Stomach smooth muscle (tissue), 2 donors: ENCODE results near the gene SIGLEC8.
A peak's percentile ranks its signal among the peaks of the same experiment; 100 is the strongest.
"Not testable (repeated sequence)": the region's sequence is repeated elsewhere in the genome, so short reads cannot be mapped to it uniquely, and the experiment has no call there.

ENCODE experiments used
- H3K27ac ChIP-seq: one replicate; pipeline ENCODE4 v1.7.0; 2013; ENCODE audit warnings: mild to moderate bottlenecking, low read length, inconsistent platforms
- H3K27me3 ChIP-seq, 2 donors: one replicate each; pipeline ENCODE4 v1.7.0; 2013; ENCODE audit warnings: low read length in 2 of 2; ENCODE audit not compliant: insufficient read depth in 2 of 2, control insufficient read depth in 1 of 2
- H3K36me3 ChIP-seq, 2 donors: one replicate each; pipeline ENCODE4 v1.7.0; 2013; ENCODE audit warnings: low read length in 2 of 2; ENCODE audit not compliant: control insufficient read depth in 2 of 2, insufficient read depth in 2 of 2
- H3K4me1 ChIP-seq: one replicate; pipeline ENCODE4 v1.7.0; 2013; ENCODE audit warnings: low read length; ENCODE audit not compliant: control insufficient read depth, insufficient read depth
- H3K4me3 ChIP-seq, 2 donors: one replicate each; pipeline ENCODE4 v1.7.0; 2013; ENCODE audit warnings: low read length in 2 of 2
- H3K9ac ChIP-seq, 2 donors: one replicate each; pipeline ENCODE4 v1.7.0; 2013; ENCODE audit warnings: low read length in 2 of 2, mild to moderate bottlenecking in 1 of 2
- H3K9me3 ChIP-seq, 2 donors: one replicate each; pipeline ENCODE4 v1.7.0; 2013; ENCODE audit warnings: low read length in 2 of 2; ENCODE audit not compliant: control insufficient read depth in 2 of 2
- donor health status: healthy.
- donor health status: Pancreatic carcinoma.

SIGLEC8 gene

GRCh38 chr19:51461723-51462161 lies 3.5 kb upstream of the SIGLEC8 start:
- no peak overlapping the region for H3K27ac ChIP-seq
- H3K4me3 ChIP-seq = no peak overlapping the region
- H3K27me3 ChIP-seq = peaks cover 20 to 28% of the 10 kb centered on the region in 2 donors

GRCh38 chr19:51460164-51460992 lies 2.1 kb upstream of the SIGLEC8 start:
- H3K27me3 ChIP-seq = peaks cover 14 to 28% of the 10 kb centered on the region in 2 donors
- H3K9me3 ChIP-seq = no peaks in the 10 kb centered on the region
- no peak overlapping the region for H3K9ac ChIP-seq
- no peaks in the 10 kb centered on the region for H3K4me1 ChIP-seq
- H3K27ac ChIP-seq = no peak overlapping the region
- no peaks in the 10 kb centered on the region for H3K36me3 ChIP-seq
- peak overlapping the region in 1 of 2 donors; percentile 40 for H3K4me3 ChIP-seq

More at GRCh38 chr19:51461723-51462161, 3.5 kb upstream of the SIGLEC8 start:
- H3K9me3 ChIP-seq = no peaks in the 10 kb centered on the region
- H3K4me1 ChIP-seq = no peaks in the 10 kb centered on the region
- H3K36me3 ChIP-seq = no peaks in the 10 kb centered on the region
- H3K9ac ChIP-seq = no peak overlapping the region

GRCh38 chr19:51458899-51459505 lies 748 bp upstream of the SIGLEC8 start:
- H3K27me3 ChIP-seq = peaks cover 14 to 25% of the 10 kb centered on the region in 2 donors
- no peak overlapping the region for H3K4me3 ChIP-seq
- H3K4me1 ChIP-seq = no peaks in the 10 kb centered on the region
- H3K36me3 ChIP-seq = no peaks in the 10 kb centered on the region
- no peak overlapping the region for H3K27ac ChIP-seq
- H3K9ac ChIP-seq = no peak overlapping the region
- H3K9me3 ChIP-seq = no peaks in the 10 kb centered on the region

DNA sequence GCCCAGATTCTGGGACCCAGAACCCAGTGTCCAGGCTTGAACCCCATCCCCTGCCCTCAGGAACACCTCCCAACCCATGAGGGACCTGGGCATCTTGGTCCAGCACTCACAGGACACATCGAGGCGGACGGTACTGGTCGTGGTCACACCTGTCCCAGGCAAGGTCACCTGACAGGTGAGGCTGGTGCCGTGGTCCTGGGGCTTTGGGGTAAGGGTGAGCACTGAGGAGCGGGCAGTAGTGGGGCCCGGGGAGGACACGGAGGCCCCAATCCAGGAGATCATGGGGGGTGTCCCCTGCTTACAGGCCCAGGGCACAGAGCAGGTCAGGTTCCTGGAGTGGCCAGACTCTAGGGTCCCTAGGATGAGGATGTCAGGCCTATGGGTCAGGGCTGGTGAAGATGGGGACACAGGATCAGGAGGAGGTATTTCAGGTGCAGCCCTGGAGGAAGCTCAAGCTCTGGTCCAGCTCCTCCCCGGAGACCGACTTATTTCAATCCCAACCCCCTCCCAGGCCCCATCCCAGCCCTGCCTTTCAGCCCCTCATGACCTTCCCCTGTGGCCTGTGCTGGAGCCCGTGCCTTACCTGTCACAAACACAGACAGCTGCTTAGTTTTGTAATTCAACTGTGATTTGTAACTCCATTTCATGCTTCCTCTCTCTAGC lies 772 bp downstream of the SIGLEC8 start:
- Histone ChIP-seq H3K27ac (no peak overlapping the region), H3K27me3 (peaks cover 9 to 18% of the 10 kb centered on the region in 2 donors), H3K9ac (no peak overlapping the region), H3K36me3 (no peaks in the 10 kb centered on the region), H3K4me3 (no peak overlapping the region), H3K9me3 (no peaks in the 10 kb centered on the region), H3K4me1 (no peaks in the 10 kb centered on the region)

DNA sequence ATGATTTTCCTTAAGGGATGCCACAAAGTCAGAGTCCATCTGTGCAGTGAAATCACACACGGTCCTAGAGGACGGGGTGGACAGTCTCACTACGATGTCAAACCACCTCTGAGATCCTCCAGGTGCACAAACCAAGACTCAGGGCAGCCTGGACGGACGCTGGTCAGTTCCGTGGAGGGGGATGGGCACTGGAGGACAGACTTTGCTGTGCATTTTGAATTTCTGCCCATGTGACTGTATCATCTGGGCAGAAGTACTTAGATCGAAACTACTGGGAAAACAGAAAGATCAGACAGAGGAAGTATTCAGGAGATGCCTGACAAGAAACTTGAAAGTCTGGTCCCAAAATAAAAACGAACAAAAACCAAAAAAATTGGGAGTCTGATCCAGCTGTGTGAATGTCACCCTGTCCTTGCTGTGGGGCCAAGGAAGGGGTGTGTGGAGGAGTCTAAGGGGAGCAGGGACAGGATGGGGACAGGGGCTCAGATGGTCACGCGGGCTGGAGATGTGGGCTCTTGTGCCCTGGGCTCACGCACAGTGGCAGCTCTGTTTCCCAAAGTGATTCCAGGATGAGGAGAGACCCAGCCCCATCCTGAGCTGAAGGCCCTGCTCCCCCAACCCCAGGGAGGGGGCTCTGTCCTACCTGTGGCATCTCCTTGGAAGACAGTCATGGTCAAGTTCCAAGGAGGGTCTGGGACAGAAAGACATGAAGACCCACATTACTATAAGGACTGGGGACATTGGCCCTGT lies 1.5 kb downstream of the SIGLEC8 start:
- H3K36me3 ChIP-seq = no peaks in the 10 kb centered on the region
- H3K9ac ChIP-seq = no peak overlapping the region
- H3K27ac ChIP-seq = no peak overlapping the region
- H3K4me3 ChIP-seq = no peak overlapping the region
- no peaks in the 10 kb centered on the region for H3K9me3 ChIP-seq
- H3K27me3 ChIP-seq = peaks cover 5 to 14% of the 10 kb centered on the region in 2 donors
- H3K4me1 ChIP-seq = no peaks in the 10 kb centered on the region

- H3K9me3 ChIP-seq = no peaks in the 10 kb centered on the region
- no peak overlapping the region for H3K4me3 ChIP-seq
- H3K27me3 ChIP-seq = peaks cover 6 to 12% of the 10 kb centered on the region in 2 donors
- H3K36me3 ChIP-seq = no peaks in the 10 kb centered on the region
- H3K4me1 ChIP-seq = no peaks in the 10 kb centered on the region
- H3K9ac ChIP-seq = no peak overlapping the region
- H3K27ac ChIP-seq = no peak overlapping the region
These were observed 7.4 kb downstream of the SIGLEC8 start for GRCh38 chr19:51450730-51451307.

GRCh38 chr19:51448411-51449016 lies 9.7 kb downstream of the SIGLEC8 start:
- H3K27me3 ChIP-seq = peaks cover 6 to 12% of the 10 kb centered on the region in 2 donors
- no peak overlapping the region for H3K4me3 ChIP-seq
- no peaks in the 10 kb centered on the region for H3K9me3 ChIP-seq
- H3K9ac ChIP-seq = no peak overlapping the region
- no peak overlapping the region for H3K27ac ChIP-seq
- no peaks in the 10 kb centered on the region for H3K36me3 ChIP-seq
- H3K4me1 ChIP-seq = no peaks in the 10 kb centered on the region

DNA sequence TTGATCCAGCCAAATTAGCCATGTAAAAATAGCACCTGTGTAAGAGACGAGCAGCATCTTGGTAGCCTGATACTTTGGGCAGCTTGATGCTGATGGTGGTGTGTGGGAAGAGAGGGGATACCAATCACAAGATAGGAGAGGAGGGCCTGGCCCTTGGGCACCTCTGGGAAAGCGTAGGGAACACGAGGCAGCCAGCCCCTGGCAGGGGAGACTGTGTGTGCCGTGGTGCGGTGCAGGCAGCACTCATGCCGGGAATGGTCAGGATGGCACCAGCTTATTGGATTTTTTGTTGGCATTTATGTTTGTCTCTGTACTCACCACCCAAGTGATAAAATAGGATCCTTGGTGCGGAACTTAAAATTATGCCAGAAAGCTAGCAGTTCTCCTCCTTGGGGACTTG lies 10.2 kb downstream of the SIGLEC8 start:
- Histone ChIP-seq H3K27ac (no peak overlapping the region), H3K4me3 (no peak overlapping the region), H3K4me1 (no peaks in the 10 kb centered on the region), H3K27me3 (peaks cover 6 to 12% of the 10 kb centered on the region in 2 donors), H3K36me3 (no peaks in the 10 kb centered on the region), H3K9me3 (no peaks in the 10 kb centered on the region), H3K9ac (no peak overlapping the region)

GRCh38 chr19:51447510-51447909 lies 10.7 kb downstream of the SIGLEC8 start:
- not testable (repeated sequence) for H3K4me3 ChIP-seq, H3K9ac ChIP-seq, H3K9me3 ChIP-seq, H3K4me1 ChIP-seq, H3K36me3 ChIP-seq, H3K27ac ChIP-seq
- peaks cover 6 to 12% of the 10 kb centered on the region in 2 donors for H3K27me3 ChIP-seq
